Endometrium (tissue), 2 donors: ENCODE results near the gene GEMIN5.
"Not testable (repeated sequence)": the region's sequence is repeated elsewhere in the genome, so short reads cannot be mapped to it uniquely, and the experiment has no call there.

Experiments
- FAIRE-seq: peaks from 2 replicates; lab custom pipeline; 2012; peaks lifted over from hg19 to GRCh38; lab: Jason Lieb, UNC
- donor health status: control.
- donor health status: control.

GEMIN5 gene

GRCh38 chr5:154937718-154938466, at the start of gene GEMIN5:
Gene GEMIN5 (minus strand): TSS chr5:154938211. CDS start chr5:154938133, 78 bp downstream.
- no peak for FAIRE-seq

GRCh38 chr5:154986151-154986550, 48.1 kb upstream of the GEMIN5 start:
- no peak for FAIRE-seq

- no peak for FAIRE-seq
Observed at GRCh38 chr5:154984946-154985516, 47.0 kb upstream of the GEMIN5 start.

GRCh38 chr5:154978294-154978693, 40.3 kb upstream of the GEMIN5 start:
- not testable (repeated sequence) for FAIRE-seq

- FAIRE-seq = no peak
Observed at GRCh38 chr5:154977409-154977808, 39.4 kb upstream of the GEMIN5 start.

GRCh38 chr5:154976082-154976481, 38.1 kb upstream of the GEMIN5 start:
- not testable (repeated sequence) for FAIRE-seq

GRCh38 chr5:154972476-154973080, 34.6 kb upstream of the GEMIN5 start:
- no peak for FAIRE-seq

GRCh38 chr5:154971501-154971900, 33.5 kb upstream of the GEMIN5 start:
- FAIRE-seq = no peak

- no peak for FAIRE-seq
Observed at GRCh38 chr5:154970759-154971158, 32.7 kb upstream of the GEMIN5 start.

GRCh38 chr5:154968953-154969352, 30.9 kb upstream of the GEMIN5 start:
- FAIRE-seq = no peak

- no peak for FAIRE-seq
Observed at GRCh38 chr5:154967421-154968024, 29.5 kb upstream of the GEMIN5 start.

GRCh38 chr5:154966874-154967273, 28.9 kb upstream of the GEMIN5 start:
- FAIRE-seq = no peak

GRCh38 chr5:154966081-154966841, 28.2 kb upstream of the GEMIN5 start:
- no peak for FAIRE-seq

GRCh38 chr5:154962494-154962893, 24.5 kb upstream of the GEMIN5 start:
- FAIRE-seq = no peak

- no peak for FAIRE-seq
Observed at GRCh38 chr5:154956712-154957111, 18.7 kb upstream of the GEMIN5 start.

GRCh38 chr5:154949781-154950180, 11.8 kb upstream of the GEMIN5 start:
- FAIRE-seq = no peak

- FAIRE-seq = no peak
Observed at GRCh38 chr5:154948313-154948712, 10.3 kb upstream of the GEMIN5 start.

GRCh38 chr5:154947778-154948177, 9.8 kb upstream of the GEMIN5 start:
- no peak for FAIRE-seq

GRCh38 chr5:154945695-154946301, 7.8 kb upstream of the GEMIN5 start:
- peak; percentile 83 for FAIRE-seq

- no peak for FAIRE-seq
Observed at GRCh38 chr5:154944716-154945115, 6.7 kb upstream of the GEMIN5 start.

GRCh38 chr5:154943527-154943926, 5.5 kb upstream of the GEMIN5 start:
- no peak for FAIRE-seq
